G401.6 (cell line): ENCODE data around the gene MCF2L2.
"Not testable (repeated sequence)": the region's sequence is repeated elsewhere in the genome, so short reads cannot be mapped to it uniquely, and the experiment has no call there.

Experiments
- FAIRE-seq: peaks from 2 replicates; lab custom pipeline; 2012; peaks lifted over from hg19 to GRCh38; lab: Jason Lieb, UNC

Gene MCF2L2

DNA sequence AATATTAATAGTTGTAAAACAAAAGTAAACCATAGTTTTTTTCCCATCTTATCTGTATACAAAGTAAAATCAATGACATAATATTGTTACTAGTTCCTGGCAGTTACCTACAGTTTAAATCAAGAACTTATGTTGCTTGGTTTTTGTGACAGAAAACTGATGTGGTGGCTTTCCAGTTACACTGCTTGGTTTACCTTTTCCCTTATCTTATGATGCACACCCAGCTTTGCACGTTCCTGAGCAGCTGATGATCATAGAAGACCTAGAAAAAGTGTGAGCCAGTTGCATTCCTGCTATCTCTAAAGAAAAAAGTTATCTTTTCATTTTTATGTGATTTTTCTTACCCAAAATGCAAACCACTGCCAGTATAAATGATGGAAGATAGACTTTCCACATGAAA lies 229.5 kb downstream of the MCF2L2 start:
- no peak for FAIRE-seq

DNA sequence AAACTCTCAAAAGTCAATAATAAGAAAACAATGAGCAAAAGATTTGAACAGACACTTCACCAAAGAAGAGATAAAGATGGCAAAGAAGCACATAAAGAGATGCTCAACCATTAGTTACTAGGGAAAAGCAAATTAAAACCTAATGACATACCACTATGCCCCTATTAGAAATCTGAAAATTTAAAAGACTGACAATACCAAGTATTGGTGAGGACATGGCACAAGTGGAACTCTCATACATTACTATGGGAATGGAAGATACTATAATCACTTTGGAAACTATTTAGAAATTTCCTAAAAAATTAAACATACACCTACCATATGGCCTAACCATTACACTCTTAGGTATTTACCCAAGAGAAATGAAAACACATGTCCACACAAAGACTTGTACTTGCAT lies 230.7 kb downstream of the MCF2L2 start:
- no peak for FAIRE-seq

- no peak for FAIRE-seq
Measured at GRCh38 chr3:183195266-183195665, 233.2 kb downstream of the MCF2L2 start.

DNA sequence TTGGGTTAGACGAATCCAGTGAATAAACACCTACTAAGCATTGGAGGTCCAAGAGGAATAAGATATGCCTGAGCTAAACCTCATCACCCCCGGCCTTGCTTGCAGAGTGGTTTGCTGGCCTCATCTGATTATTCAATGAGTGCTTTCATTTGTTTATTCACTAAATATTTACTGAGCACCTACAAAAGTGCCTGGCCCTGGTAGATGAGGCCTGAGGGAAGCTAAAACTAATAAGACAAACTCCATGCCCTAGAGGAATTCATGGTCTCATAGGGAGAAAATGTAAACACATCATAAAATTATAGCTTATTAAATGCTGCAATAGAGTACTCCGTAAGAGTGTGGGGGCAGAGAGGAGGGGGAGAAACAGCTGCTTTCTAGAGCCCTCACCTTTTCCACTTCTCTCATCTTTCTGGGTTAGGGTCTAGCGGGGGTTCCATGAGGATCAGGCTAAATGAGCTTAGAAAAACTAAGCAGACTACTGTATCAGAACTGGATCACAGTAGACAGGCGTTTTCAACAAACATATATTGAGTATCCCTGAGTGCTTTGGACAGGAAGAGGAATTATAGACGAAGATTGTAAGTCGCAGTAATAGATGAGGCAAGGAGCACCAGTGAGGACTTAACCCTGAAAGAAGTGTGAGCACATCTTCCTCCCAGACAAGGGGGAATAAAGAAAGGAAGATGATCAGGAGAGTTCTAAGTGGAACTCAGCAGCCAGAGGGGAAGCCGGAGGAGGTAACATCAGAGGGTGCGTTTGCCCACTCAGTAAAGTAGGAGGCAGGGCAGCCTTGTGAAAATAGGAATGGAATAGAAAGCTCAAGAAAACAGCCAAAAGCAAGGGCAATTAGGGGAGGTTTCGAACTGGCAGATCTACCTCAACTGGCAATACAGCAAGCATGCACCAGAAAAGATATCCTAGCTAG lies 234.4 kb downstream of the MCF2L2 start:
- no peak for FAIRE-seq

- no peak for FAIRE-seq
Measured at GRCh38 chr3:183192650-183193300, 235.6 kb downstream of the MCF2L2 start.

DNA sequence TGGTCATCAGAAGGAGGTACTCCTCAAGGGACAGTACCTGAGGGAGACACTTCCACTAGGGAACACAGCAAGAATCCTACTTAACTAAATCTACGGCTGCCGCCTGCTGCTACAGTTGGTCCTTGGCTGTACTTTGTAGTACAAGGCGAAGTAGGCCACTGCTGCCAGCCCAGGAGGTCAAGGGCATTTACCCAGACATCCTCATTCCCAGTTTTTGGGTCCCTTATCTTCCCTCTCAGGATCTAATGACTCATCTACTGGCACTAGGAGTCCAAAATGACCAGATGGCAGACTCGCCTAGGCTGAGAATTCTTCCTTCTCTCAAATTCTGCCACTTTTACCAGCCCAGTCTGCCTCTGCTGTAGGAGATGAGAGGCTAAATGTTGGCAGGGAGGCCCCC lies 238.8 kb downstream of the MCF2L2 start:
- no peak for FAIRE-seq

DNA sequence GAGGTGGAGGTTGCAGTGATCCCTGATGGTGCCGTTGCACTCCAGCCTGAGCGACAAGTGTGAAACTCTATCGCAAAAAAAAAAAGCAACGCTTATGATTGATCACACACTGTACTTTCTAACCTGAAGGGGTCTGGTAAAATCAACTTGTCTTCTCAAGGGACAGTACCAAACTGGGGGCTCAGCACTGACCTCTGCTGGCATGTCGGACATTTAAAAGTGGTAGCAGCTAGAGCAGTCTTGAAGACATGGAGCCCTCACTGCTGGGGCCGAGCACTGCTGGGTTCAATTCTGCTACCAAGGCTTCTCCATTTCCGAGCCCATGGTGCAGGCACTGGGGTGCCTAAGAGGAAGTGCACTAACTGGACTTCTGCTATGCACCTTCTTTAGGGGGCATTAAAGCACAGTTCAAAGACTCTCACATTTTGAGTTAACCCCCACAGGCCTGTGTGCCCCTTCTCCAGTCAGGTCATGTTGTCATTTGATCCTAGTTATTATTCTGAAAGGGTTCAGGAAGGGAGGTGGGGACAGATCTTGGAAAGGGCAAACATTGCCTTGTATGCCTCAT lies 239.4 kb downstream of the MCF2L2 start:
- no peak for FAIRE-seq

GRCh38 chr3:183185696-183186095 lies 242.7 kb downstream of the MCF2L2 start:
- no peak for FAIRE-seq

- no peak for FAIRE-seq
Measured at GRCh38 chr3:183182732-183183610, 245.4 kb downstream of the MCF2L2 start.

GRCh38 chr3:183182073-183182472 lies 246.3 kb downstream of the MCF2L2 start:
- no peak for FAIRE-seq

- no peak for FAIRE-seq
Measured at GRCh38 chr3:183181606-183182005, 246.8 kb downstream of the MCF2L2 start.

GRCh38 chr3:183180784-183181295 lies 247.6 kb downstream of the MCF2L2 start:
- FAIRE-seq: no peak

GRCh38 chr3:183180110-183180783 lies 248.2 kb downstream of the MCF2L2 start:
- FAIRE-seq: no peak

DNA sequence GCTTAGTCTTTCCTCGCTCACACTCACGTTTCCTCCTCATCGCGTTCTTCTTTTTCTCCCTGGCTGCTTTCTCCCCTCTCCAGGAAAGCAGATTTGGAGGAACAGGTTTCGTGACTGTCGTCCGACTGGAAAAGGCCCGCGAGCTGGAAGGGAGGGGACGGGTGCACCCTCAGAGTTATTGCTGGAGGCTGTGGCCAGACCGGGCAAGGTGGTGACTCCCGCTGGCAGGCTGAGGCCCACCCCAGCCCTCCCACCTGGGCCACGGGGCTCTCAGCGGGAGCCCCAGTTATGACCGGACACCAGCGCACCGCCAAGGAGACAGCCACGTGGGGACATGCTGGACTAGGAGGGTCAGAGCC lies 248.9 kb downstream of the MCF2L2 start:
- not testable (repeated sequence) for FAIRE-seq

DNA sequence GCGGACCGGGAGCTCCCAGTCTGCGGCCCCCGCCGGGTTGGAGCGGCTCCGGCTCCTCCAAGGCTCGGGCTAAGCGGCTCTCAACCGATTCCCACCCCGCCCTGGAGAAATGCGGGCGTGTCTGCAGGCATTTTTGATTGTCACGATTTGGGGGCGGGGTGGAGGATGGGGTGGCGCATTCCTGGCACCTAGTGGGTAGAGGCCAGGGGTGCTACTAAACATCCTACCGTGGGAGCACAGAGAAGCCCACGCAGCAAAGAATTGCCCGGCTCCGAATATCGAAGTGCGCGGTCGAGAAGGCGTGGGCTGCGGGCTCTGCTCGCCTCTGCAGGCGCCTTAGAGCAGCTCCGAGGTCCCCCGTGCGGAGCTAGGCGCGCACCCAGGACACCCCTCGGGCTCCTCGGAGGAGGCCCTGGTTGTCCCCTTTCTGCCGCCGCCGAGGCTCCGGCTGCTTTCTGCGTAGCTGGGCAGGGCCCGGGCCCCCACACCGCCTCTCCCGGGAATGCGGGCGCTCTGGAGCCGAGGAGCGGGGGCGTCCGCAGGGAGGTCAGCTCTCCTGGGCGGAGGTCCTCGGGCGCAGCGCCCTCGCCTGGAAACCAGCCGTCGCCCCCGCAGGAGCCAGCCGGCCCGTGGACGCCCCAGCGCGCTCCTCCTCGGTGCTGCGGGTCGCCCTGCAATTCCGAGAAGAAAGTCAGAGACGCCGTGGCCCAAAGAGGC lies 249.4 kb downstream of the MCF2L2 start:
- no peak for FAIRE-seq

DNA sequence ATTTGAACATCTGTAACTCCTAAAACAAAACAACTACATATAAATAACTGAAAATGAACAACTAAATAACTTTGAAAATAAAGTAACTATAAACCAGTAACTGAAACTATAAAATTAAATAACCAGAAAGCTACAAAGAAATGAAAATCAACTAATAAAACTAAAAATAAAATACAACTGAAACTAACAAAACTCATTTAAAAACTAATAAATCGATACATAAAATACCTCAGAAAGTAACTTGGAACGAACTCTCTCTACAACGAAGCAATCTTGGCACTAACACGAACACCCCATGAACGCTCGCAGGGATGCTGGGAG lies 249.9 kb downstream of the MCF2L2 start:
- FAIRE-seq: peak; percentile 34

- no peak for FAIRE-seq
Measured at GRCh38 chr3:183172051-183172639, 256.3 kb downstream of the MCF2L2 start.

DNA sequence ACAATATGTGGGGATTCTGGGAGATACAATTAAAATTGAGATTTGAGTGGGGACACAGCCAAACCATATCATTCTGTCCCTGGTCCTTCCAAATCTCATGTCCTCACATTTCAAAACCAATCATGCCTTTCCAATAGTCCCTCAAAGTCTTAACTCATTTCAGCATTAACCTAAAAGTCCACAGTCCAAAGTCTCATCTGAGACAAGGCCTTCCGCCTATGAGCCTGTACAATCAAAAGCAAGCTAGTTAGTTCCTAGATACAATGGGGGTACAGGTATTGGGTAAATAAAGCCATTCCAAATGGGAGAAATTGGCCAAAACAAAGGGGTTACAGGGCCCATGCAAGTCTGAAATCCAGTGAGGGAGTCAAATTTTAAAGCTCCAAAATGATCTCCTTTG lies 260.4 kb downstream of the MCF2L2 start:
- FAIRE-seq: not testable (repeated sequence)

DNA sequence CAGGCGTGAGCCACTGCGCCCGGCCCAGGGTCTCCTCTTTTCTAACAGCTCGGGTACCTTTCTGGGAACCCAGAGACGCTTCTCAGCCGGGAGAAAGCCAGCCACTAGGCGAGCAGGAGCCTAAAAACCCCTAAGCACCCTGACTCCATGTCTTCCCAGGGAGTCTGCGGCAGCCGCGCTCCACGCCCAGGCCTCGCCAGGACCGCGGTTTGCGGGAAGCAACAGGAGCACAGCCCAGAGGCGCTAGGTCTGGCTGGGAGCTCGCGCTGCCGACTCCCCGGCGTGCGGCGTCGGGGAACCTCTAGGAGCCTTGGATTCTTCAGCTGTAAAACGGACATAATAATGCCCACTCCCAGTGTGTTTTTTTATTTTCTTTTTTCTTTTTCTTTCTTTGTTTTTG lies 264.9 kb downstream of the MCF2L2 start:
- FAIRE-seq: no peak

GRCh38 chr3:183161552-183162336 lies 266.7 kb downstream of the MCF2L2 start:
- FAIRE-seq: no peak
